ENCODE measurements around the gene KLHL10.
A peak's percentile ranks its signal among the peaks of the same experiment; 100 is the strongest.
"Not testable (repeated sequence)": the region's sequence is repeated elsewhere in the genome, so short reads cannot be mapped to it uniquely, and the experiment has no call there.

Gene KLHL10

DNA sequence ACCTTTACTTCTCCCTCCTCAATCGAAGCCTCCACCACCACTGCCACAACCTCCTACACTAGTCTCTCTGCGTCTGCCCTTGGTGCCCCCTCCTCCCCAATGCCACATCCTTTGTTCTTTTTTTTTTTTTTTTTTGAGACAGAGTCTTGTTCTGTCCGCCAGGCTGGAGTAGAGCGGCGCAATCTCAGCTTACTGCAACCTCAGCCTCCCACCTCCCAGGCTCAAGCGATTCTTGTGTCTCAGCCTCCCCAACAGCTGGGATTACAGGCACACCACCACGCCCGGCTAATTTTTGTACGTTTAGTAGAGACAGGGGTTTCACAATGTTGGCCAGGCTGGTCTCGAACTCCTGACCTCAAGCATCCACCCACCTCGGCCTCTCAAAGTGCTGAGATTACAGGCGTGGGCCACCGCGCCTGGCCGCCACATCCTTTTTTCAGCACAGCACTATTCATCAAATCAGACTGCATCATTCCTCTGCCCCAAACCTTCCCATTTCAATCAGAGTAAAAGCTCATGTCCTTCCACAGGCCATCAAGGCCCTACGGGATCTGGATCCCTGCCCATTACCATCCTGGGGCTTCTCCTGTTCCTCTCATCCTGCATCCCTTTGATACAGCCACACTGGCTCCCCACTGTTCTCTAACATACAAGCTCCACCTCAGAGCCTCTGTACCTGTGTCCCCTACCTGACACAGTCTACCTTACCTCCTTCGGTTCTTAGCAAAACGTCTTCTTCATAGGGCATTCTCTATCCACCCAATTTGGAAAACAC lies 25.6 kb downstream of the KLHL10 start:
- peak; percentile 42 for DNase-seq

DNA sequence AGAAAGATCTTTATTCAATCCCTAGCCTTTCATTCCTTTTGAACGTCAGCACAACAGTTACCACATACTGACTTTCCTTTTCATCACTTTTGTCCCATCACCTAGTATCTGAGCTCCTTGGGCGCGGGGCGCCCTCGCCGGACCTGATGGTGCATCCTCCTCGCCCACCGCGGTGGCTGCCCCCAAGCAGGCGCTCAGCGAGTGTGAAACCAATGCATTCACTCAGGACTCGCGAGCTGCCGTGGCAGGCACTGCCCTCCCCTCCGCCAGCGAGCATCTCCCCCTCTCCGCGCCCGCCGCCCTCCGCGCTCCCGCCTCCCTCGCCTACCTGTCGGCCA lies 26.8 kb downstream of the KLHL10 start:
- DNase-seq, result no peak

DNA sequence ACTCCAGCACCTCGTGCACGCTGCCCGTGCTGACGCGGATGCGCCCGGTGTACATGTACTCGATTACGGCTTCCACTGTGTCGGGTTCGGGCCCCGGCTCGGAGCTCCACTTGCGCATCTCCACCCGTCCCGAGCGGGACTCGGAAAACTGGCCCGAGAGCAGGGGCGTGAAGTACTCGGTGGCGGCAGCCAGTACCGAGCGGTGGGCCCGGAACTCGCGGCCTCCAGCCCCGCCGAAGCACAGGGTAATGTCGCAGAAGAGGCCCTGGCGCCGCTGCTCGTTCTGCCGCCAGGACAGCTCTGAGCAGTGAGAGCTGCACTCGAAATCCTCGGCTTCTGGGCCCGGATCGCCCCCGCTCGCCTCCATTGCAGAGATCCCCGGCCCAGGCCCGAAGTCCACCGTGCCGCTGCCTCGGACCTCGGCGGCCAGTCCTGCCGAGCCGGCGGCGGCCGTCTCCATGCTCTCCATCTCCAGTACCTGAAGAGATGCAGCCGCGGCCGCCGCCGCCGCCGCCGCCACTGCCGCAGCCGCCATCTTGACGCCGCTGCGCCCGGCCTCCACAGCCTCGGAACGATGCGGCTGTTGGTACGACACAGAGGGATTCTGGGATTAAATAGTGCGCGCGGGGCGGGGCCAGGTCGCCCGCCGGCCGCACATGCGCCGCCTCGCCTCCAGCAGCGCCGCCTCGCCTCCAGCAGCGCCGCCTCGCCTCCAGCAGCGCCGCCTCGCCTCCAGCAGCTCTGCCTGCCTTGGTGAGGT lies 27.4 kb downstream of the KLHL10 start, which contains the start of gene KLHL11:
TSS of gene KLHL11 (minus strand) at position 588 of the 760 bp plus-strand sequence. CDS start at position 535, 53 bp downstream.
- peak; percentile 93 for DNase-seq

DNA sequence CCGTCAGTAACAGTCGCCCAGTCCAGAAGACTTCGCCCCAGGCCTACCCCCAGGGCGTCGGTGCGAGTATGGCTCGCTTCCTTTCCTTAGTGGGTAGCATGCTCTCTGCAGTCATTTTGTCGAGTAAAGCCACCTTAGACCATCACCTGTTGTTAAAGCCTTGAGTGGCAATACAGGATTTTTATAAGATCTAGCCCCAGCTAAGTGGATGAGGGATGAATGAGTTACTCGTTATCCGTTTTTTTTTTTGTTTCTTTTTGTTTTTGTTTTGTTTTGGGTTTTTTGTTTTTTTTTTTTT lies 27.9 kb downstream of the KLHL10 start:
- DNase-seq, result no peak

DNA sequence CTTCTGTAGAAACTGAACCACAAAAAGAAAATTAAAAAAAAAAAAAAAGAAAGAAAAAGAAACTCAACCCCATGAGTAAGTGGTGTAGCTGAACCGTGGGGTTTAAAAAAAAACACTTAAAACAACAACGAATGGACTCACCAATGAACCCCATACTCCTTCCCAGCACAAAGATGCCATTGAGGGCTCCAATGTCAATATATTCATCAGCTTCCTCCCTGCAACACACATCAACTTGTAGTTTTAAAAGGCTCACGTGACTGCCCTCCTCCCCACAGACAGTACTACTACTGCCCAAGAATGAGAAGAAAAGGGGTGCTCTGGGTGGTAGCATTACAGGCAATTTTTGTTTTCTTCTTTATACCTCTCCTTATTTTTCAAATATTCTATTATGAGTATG lies 30.9 kb downstream of the KLHL10 start:
- no peak for DNase-seq

DNA sequence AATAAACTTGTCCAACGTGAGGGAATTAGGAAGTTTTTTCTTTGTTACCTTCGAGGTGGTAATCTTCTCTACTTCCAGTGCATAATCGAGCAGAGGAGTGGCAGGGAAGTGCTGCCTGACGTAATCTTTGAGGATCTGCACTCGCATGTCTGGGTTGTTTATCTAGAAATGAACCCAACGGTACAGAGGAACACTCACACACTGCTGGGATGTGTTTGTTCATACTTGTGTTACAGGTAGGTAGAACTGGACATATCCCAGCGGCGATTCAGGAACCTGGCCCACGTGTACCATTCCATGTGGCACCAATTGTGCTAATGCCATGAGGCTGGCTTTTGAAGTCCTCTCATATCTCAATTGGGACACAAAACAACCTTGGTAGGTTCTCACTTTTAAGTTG lies 31.8 kb downstream of the KLHL10 start:
- no peak for DNase-seq

DNA sequence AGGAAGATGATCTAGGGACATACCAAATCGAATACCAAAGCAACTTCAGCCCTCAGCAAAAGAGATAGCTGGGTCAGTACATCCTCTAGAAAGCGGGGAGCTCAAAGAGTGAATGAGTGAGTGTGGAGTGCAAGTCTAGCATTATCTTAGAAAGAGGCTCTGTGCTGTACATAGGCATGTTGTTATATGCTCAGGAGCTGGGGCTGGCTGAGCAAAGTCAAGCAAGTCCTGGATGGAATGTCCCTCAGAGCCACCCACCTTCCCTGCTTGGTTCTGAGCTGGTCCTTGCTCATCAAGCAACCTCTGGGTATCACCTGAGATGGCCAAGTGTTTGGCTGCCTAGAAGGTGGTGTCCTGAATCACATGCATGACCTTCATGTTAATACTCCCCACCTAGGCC lies 32.5 kb downstream of the KLHL10 start:
- no peak for DNase-seq

DNA sequence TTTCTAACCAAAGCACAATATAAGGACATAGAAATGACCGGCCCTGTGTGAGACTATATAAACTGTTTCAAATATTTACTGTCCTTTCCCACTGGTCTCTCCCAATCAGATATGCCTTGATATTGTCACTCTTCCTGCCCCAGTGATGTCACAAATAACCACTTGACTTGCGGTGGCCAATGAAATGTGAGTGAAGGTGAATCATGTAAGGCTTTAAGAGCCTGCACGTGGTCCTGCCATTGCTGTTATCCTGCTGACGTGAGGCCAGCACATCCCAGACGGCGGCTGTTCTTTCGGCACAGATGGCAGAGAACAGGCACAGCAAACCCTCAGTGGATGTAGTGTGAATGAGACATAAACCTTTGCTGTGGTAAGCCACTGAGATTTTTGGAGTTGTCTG lies 33.0 kb downstream of the KLHL10 start:
- no peak for DNase-seq

DNA sequence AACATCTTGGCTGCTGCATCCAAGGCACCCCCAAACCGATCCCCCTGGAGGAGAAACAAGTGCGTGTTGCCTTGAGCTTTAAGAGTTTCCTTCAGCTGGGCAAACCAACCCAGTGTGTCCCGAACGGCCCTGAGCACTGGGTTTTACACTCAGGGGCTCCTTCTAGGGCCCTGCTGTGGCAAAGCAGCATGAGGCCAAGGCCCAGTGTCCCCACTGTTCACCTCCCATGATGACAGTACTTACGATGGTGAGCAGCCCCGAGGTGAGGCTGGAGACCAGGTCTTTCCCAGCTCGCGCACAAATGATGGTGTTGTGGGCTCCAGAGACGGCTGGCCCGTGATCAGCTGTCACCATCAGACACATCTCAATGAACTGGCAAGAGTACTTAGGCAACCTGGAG lies 34.2 kb downstream of the KLHL10 start:
- no peak for DNase-seq

DNA sequence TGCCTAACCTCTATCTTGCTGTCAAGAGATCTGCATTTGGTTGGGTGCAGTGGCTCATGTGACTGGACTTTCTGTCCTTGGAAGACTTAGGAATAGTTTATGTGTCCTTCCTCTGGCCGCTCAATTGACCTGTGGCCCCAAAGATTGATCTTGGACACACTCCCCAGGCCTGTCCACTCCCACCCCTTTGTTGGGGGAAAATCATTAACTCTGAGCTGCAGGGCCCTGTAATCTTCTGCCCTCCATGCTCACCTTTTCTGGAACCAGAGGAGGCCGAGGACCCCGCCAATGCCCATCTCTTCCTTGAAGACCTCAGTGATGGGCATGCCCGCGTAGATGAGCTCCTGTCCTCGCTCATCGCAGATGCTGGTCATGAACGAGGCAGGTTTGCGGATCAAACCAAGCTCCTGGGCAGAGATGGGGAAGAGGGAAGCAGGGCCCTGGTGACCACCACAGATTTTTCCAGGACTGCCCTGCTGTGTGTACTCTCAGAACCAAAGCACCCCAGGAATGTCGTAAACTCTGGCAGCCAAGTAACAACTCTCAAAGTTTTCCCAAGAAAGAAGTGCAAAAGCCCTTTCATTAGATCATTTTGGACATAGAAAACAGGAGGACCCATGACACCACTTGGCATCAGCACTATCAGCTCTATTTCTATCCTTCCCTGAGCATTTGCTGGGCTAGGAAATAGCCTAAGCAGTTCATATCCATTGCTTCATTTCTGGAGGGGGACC lies 36.1 kb downstream of the KLHL10 start:
- DNase-seq, result no peak

DNA sequence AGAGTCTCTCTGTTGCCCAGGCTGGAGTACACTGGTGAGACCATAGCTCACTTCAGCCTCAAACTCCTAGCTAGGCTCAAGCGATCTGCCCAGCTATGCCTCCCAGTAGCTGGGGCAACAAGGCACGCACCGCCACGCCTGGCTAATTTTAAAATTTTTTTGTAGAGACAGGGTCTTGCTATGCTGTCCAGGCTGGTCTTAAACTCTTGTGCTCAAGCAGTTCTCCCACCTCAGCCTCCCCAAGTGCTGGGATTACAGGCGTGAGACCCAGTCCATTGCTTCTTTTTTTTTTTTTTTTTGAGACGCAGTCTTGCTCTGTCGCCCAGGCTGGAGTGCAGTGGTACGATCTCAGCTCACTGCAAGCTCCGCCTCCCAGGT lies 36.7 kb downstream of the KLHL10 start:
- not testable (repeated sequence) for DNase-seq

DNA sequence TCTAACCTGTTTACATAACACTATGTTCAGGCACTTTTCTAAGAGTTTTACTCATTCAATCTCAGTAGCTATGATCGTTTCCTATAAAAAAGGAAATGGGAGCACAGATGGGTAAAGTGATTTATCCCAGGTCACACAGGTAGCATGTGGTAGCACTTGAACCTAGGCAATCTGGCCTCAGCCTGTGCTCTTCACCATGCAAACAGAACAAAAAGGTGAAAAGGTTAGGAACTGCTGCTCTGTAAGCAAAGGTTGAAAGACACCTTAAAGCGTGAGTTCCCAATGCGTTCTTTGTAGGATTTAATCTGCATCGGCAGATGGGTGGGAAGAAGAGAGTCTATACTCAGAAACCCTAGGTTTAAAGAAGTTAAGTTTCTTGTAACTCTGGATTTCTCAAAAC lies 42.5 kb downstream of the KLHL10 start:
- DNase-seq, result no peak

DNA sequence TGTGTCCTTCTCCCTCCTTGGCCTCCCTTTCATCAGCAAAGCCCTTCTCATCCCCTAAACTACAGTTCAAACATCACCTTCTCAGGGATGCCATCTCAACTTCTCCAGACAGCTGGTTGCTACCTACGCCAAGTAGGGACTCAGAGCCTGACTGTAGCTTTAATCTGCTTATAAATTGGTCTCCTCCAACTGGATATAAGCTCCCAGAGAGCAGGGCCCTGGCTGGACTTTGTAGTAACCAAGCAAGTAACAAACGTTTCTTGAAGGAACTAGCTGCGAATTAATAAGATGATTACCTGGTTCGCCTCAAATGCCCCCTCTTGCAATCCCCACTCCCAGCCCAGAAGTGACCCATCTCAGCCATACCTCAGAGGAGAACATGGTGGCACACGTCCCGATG lies 45.1 kb downstream of the KLHL10 start:
- no peak for DNase-seq

DNA sequence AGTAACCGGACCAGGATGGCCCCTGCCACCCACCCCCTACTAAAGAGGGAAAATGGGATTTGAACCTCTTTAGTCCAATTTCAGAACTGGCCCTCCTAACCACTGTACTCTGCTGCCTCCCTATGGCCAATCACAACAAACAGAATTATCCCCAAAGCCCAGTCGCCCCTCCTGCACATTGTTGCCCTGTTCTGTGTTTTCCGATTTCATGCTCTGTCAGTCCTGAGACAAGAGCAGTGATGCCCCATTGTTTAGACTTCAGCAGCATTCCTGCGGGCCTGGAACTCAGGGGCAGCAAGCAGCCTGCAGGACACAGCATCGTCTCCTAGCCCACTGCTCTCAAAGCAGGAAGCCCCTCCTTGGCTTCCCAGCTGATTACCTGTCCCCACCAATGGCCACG lies 48.1 kb downstream of the KLHL10 start:
- no peak for DNase-seq

DNA sequence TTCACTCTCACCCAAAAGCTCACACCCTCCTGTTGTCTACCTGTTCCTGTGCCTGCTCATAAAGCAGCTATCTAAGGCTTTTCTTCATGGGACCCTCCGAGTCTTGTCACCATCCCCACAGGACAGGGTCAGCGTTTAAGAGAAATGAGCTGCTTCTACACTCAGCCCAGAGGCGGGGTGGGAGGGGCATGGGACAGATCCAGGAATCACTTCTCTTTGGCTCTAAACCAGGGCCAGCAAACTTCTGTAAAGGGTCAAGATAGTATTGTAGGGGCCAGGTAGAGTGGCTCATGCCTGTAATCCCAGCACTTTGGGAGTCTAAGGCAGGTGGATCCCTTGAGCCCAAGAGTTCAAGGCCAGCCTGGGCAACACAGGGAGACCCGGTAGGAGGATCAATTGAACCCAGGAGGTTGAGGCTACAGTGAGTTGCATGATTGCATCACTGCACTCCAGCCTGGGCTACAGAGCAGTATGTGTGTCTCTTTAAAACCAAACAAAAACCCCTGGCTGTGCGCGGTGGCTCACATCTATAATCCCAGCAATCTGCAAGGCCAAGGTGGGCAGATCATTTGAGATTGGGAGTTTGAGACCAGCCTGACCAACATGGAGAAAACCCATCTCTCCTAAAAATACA lies 50.8 kb downstream of the KLHL10 start:
- no peak for DNase-seq

DNA sequence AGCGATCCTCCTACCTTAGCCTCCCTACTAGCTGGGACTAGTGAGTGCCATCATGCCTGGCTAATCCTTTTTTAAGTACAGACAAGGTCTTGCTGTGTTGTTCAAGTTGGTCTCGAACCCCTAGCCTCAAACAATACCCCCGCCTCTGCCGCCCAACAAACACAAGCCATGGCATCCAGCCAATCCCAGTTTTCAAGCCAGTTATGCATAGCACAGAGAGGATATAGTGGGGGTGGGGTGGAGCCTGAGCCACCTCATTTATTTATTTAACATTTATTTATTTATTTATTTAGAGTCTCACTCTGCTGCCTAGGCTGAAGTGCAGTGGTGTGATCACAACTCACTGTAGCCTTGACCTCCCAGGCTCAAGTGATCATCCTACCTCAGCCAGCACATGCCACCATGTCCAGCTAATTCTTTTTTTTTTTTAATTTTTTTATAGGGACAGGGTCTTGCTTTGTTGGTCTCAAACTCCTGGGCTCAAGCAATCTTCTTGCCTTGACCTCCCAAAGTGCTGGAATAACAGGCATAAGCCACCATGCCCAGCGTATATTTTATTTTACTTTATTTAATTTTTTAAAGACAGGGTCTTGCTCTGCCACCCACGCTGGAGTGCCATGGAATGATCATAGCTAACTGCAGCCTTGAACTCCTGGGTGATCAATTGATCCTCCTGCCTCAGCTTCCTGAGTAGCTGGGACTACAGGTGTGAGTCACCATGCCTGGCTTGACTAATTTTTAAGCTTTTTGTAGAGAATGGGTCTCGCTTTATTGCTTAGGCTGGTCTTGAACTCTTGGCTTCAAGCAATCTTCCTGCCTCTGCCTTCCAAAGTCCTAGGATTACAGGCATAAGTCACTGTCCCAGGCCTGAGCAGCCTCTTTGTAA lies 53.8 kb downstream of the KLHL10 start:
- no peak for DNase-seq

DNA sequence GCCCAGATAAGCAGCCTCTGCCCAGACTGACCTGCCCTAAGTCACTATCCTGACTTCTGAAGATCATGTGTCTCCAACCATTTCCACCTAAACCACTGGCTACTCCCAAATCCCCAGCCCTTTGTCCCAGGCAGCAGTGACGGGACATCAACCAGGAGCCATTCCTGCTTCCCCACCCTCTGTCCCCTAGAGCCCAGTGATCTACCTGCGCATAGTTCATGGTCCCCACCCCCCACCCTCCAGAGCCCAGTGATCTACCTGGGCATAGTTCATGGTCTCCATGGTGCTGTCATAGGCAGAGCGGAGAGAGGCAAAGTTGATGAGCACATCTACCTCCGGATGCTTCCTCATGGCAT lies 54.4 kb downstream of the KLHL10 start:
- DNase-seq, result no peak

DNA sequence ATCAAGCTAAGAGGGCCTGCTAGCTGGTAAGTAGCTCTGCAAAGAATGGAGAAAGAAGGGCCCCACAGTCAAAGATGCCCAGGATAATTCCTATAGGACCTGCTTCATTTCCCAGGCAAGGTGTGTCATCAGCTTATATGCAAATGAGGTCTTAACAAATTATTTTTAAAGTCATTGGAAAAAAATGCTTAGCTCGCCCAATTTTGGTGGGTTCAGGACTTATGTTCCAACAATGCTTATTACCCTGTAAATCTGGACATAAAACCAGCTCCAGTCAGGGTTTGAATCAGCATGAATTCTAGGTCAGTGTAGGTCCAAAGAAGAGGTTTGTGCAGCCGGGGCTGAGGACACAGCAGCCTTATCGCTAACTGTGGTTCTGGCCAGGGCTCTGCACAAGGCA lies 55.8 kb downstream of the KLHL10 start:
- DNase-seq, result no peak

DNA sequence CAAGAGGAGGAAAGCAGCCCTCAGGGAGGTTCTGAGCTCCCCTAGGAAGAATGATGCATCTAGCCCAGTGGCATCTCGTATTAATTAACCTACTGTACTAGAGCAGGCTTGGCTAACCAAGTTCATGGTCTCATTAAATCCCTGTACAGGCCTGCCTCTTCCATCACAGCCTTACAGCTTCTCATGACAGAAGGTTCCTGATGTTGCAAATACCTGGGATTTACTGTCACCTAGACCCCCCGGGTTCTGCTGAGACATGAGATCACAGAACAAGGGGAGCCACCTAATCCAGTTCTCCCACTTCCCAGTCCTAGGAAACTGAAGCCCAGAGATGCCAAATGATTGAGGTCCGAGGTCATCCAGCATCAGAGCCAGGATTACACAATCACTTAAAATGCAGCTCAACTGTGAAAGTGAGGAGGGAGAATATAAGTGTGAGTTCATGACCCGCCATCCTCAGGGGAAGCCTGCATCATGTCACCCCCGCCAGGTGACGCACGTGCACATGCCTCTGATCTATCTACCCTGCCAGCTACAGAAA lies 57.2 kb downstream of the KLHL10 start:
- no peak for DNase-seq

DNA sequence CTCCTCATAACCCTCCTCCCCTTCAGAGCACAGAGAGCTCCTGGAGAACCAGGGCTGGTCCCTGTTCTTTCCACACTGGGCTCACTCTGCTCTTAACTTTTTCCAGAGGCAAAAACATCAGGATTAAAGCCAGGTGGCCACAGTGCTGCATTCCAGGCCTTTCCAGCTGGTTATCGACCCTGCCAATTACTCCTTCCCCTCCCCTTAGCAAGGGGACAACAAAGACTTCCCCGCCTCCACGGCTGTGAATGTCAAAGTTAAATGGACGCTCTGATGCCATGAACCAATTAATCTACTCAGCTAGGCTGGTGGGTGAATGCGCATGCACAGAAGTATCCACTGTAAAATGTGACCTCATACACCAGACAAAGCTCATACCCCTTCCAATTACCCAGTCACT lies 58.0 kb downstream of the KLHL10 start:
- DNase-seq, result no peak

DNA sequence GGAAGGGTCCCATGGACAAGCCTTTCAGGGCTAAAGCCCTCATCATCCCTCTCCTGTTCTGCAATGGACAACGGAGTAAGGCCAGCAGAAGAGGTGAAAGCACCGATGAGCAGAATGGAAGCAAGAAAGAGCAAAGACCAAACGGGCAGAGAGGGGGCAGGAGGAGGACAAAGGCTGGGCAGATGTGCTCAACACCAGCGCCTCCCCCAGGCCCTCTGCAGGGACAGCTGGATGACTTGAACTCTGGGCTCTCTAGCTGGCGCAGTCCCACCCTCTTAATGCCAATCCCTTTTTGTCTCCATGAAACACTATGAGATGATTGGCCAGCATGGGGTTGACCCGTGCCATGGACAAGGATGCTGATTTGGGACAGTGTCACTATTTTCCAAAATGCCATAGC lies 59.1 kb downstream of the KLHL10 start:
- DNase-seq, result no peak
